CD4-positive, alpha-beta memory T cell (primary cell): ENCODE results near the gene STXBP5L. TPM values are rescaled to one million over a fixed set of nuclear protein-coding genes. Genes with fewer than 3 reads are reported as not detected.

Experiments used
- CTCF ChIA-PET: fragments of 350-600 bp; sonication (Branson Sonifier 250); formaldehyde crosslinking; loops from one replicate; lab custom pipeline; 2021; ENCODE audit warnings: inconsistent platforms; ENCODE audit not compliant: partially characterized antibody; lab: Charles Lee
- POLR2A ChIA-PET: fragments of 350-600 bp; sonication (Branson Sonifier 250); formaldehyde crosslinking; loops from one replicate; lab custom pipeline; 2021; ENCODE audit not compliant: partially characterized antibody; lab: Charles Lee
- DNase-seq, 5 donors: peaks; one replicate each; pipeline versions ENCODE4 v3.0.0 to v3.0.0-alpha.2; 2020 to 2022; ENCODE audit warnings: mixed read lengths in 1 of 5
- H3K27ac ChIP-seq: one replicate; pipeline ENCODE4 v1.7.0; 2013; ENCODE audit warnings: low read depth, low read length
- H3K27me3 ChIP-seq: 2 replicates; pipeline ENCODE4 v1.7.0; 2013; ENCODE audit warnings: mild to moderate bottlenecking, low read length, moderate library complexity; ENCODE audit not compliant: insufficient read depth
- H3K36me3 ChIP-seq: 2 replicates; pipeline ENCODE4 v1.7.0; 2013; ENCODE audit warnings: mild to moderate bottlenecking, low read length, moderate library complexity; ENCODE audit not compliant: insufficient read depth
- H3K4me1 ChIP-seq: 2 replicates; pipeline ENCODE4 v1.7.0; 2013; ENCODE audit warnings: mild to moderate bottlenecking, low read length, moderate library complexity; ENCODE audit not compliant: insufficient read depth
- H3K4me3 ChIP-seq, 2 donors: one replicate each; pipeline ENCODE4 v1.7.0; 2013; ENCODE audit warnings: low read length in 2 of 2, mild to moderate bottlenecking in 1 of 2
- H3K9me3 ChIP-seq, 2 donors: one replicate each; pipeline ENCODE4 v1.7.0; 2013; ENCODE audit warnings: low read length in 2 of 2, control low read depth in 1 of 2; ENCODE audit not compliant: control insufficient read depth in 1 of 2
- H3K27ac Mint-ChIP-seq, 7 donors: one replicate each; pipeline ENCODE4 v1.8.0; 2020 to 2021; ENCODE audit warnings: mixed read lengths in 7 of 7, mild to moderate bottlenecking in 6 of 7, inconsistent platforms in 3 of 7, moderate library complexity in 3 of 7
- H3K27me3 Mint-ChIP-seq, 2 donors: one replicate each; pipeline ENCODE4 v1.8.0; 2020 to 2021; ENCODE audit warnings: mixed read lengths in 2 of 2
- H3K36me3 Mint-ChIP-seq, 2 donors: one replicate each; pipeline ENCODE4 v1.8.0; 2020 to 2021; ENCODE audit warnings: mixed read lengths in 2 of 2, inconsistent platforms in 1 of 2, mild to moderate bottlenecking in 1 of 2
- H3K4me1 Mint-ChIP-seq, 4 donors: one replicate each; pipeline ENCODE4 v1.8.0; 2020 to 2021; ENCODE audit warnings: mixed read lengths in 4 of 4, mild to moderate bottlenecking in 1 of 4
- H3K4me3 Mint-ChIP-seq, 8 donors: one replicate each; pipeline ENCODE4 v1.8.0; 2020 to 2021; ENCODE audit warnings: mixed read lengths in 8 of 8, mild to moderate bottlenecking in 7 of 8, moderate library complexity in 6 of 8, inconsistent platforms in 3 of 8
- H3K9me3 Mint-ChIP-seq, 8 donors: one replicate each; pipeline ENCODE4 v1.8.0; 2020 to 2021; ENCODE audit warnings: mixed read lengths in 8 of 8, mild to moderate bottlenecking in 5 of 8, inconsistent platforms in 3 of 8, moderate library complexity in 1 of 8
- intact Hi-C: fragments of 100-400 bp; cut with micrococcal nuclease; formaldehyde crosslinking; loops from one replicate; pipeline ENCODE4 v1.15.1; 2023
- polyA plus RNA-seq, 2 donors: library from polyadenylated mRNA; unstranded; fragments of 300-500 nt; fragmentation: Illumina TruSeq; gene quantifications; one replicate each; pipeline ENCODE4 v1.2.3, GENCODE V29; 2021
- total RNA-seq, 2 experiments: library from RNA; stranded (reverse); gene quantifications; one replicate each; pipeline ENCODE4 v1.2.3, GENCODE V29; 2021

The STXBP5L gene
- total and polyA plus RNA-seq, 4 experiments from 2014 or later: not detected

- Mint-ChIP-seq H3K27ac (no peak overlapping the region), H3K4me3 (no peak overlapping the region), H3K27me3 (peaks cover 0 to 1% of the 10 kb centered on the region in 2 donors), H3K36me3 (no peaks in the 10 kb centered on the region), H3K4me1 (no peaks in the 10 kb centered on the region), H3K9me3 (no peaks in the 10 kb centered on the region)
- no peaks in the 10 kb centered on the region for H3K36me3 ChIP-seq
- no peaks in the 10 kb centered on the region for H3K9me3 ChIP-seq
- no peak overlapping the region for H3K4me3 ChIP-seq
- H3K4me1 ChIP-seq: no peaks in the 10 kb centered on the region
- intact Hi-C loops: no loop called here
- H3K27me3 ChIP-seq: no peaks in the 10 kb centered on the region
- CTCF ChIA-PET: no interaction called here
- H3K27ac ChIP-seq: no peak overlapping the region
- no peak for DNase-seq
- POLR2A ChIA-PET: no interaction called here
Observed at GRCh38 chr3:121414924-121415323, 506.9 kb downstream of the STXBP5L start.

- H3K9me3 Mint-ChIP-seq: no peaks in the 10 kb centered on the region
- no peaks in the 10 kb centered on the region for H3K4me1 ChIP-seq
- H3K27ac Mint-ChIP-seq: no peak overlapping the region
- CTCF ChIA-PET: no interaction called here
- no peaks in the 10 kb centered on the region for H3K36me3 ChIP-seq
- peaks cover 0 to 1% of the 10 kb centered on the region in 2 donors for H3K27me3 Mint-ChIP-seq
- H3K4me3 ChIP-seq: no peak overlapping the region
- no peaks in the 10 kb centered on the region for H3K36me3 Mint-ChIP-seq
- no peaks in the 10 kb centered on the region for H3K9me3 ChIP-seq
- intact Hi-C loops: no loop called here
- no peak overlapping the region for H3K27ac ChIP-seq
- no peaks in the 10 kb centered on the region for H3K27me3 ChIP-seq
- POLR2A ChIA-PET: no interaction called here
- H3K4me1 Mint-ChIP-seq: no peaks in the 10 kb centered on the region
- H3K4me3 Mint-ChIP-seq: no peak overlapping the region
- no peak for DNase-seq
Observed at GRCh38 chr3:121418182-121418581, 510.2 kb downstream of the STXBP5L start.

GRCh38 chr3:121424549-121424948 is 516.5 kb downstream of the STXBP5L start:
- DNase-seq: no peak
- Histone ChIP-seq H3K27ac (no peak overlapping the region), H3K27me3 (no peaks in the 10 kb centered on the region), H3K36me3 (no peaks in the 10 kb centered on the region), H3K4me3 (no peak overlapping the region), H3K4me1 (no peaks in the 10 kb centered on the region), H3K9me3 (no peaks in the 10 kb centered on the region)
- Mint-ChIP-seq H3K36me3 (no peaks in the 10 kb centered on the region), H3K27ac (no peak overlapping the region), H3K27me3 (no peaks in the 10 kb centered on the region), H3K9me3 (no peaks in the 10 kb centered on the region), H3K4me1 (no peaks in the 10 kb centered on the region), H3K4me3 (no peak overlapping the region)
- CTCF ChIA-PET: no interaction called here
- intact Hi-C loops: no loop called here
- POLR2A ChIA-PET: no interaction called here

GRCh38 chr3:121430664-121431215 is 522.7 kb downstream of the STXBP5L start:
- intact Hi-C loops: no loop called here
- POLR2A ChIA-PET: no interaction called here
- H3K4me1 Mint-ChIP-seq: peaks cover 10 to 20% (median 14%) of the 10 kb centered on the region in 4 donors

GRCh38 chr3:121431726-121432517 is 523.9 kb downstream of the STXBP5L start:
- CTCF ChIA-PET: interaction anchor here (0.8 to 1.3 kb wide), 3 partner anchors 99 to 115 kb away, joined by 3 to 6 read pairs (median 3); partner anchors contain the start of gene POLQ

More at GRCh38 chr3:121430664-121431215, 522.7 kb downstream of the STXBP5L start:
- peaks cover 0 to 4% of the 10 kb centered on the region in 2 donors for H3K36me3 Mint-ChIP-seq
- peak overlapping the region in 2 of 7 donors; percentile 14 to 20 for H3K27ac Mint-ChIP-seq
- Histone ChIP-seq H3K27me3 (no peaks in the 10 kb centered on the region), H3K9me3 (no peaks in the 10 kb centered on the region), H3K27ac (no peak overlapping the region), H3K4me3 (no peak overlapping the region), H3K4me1 (peaks cover 21% of the 10 kb centered on the region), H3K36me3 (no peaks in the 10 kb centered on the region)
- no peaks in the 10 kb centered on the region for H3K9me3 Mint-ChIP-seq
- CTCF ChIA-PET: interaction anchor here (1.3 kb wide), 1 partner anchor 115 kb away, joined by 6 read pairs; the partner anchor contains the start of gene POLQ
- H3K4me3 Mint-ChIP-seq: no peak overlapping the region
- no peaks in the 10 kb centered on the region for H3K27me3 Mint-ChIP-seq
- DNase-seq: no peak

GRCh38 chr3:121436074-121436473 is 528.1 kb downstream of the STXBP5L start:
- Histone ChIP-seq H3K27ac (no peak overlapping the region), H3K4me3 (no peak overlapping the region), H3K9me3 (no peaks in the 10 kb centered on the region), H3K36me3 (no peaks in the 10 kb centered on the region), H3K27me3 (no peaks in the 10 kb centered on the region), H3K4me1 (peaks cover 21% of the 10 kb centered on the region)
- intact Hi-C loops: no loop called here
- Mint-ChIP-seq H3K27ac (no peak overlapping the region), H3K4me1 (peaks cover 8 to 17% (median 14%) of the 10 kb centered on the region in 4 donors), H3K36me3 (no peaks in the 10 kb centered on the region), H3K9me3 (peaks cover 0 to 2% (median 0%) of the 10 kb centered on the region in 8 donors), H3K4me3 (no peak overlapping the region), H3K27me3 (no peaks in the 10 kb centered on the region)
- DNase-seq: no peak
- ChIA-PET CTCF (interaction anchor here (1.7 kb wide), 1 partner anchor 110 kb away, joined by 4 read pairs; no protein-coding TSS in a partner anchor), POLR2A (no interaction called here)

More at GRCh38 chr3:121431726-121432517, 523.9 kb downstream of the STXBP5L start:
- Histone ChIP-seq H3K27ac (peak overlapping the region; percentile 25), H3K27me3 (no peaks in the 10 kb centered on the region), H3K4me1 (peaks cover 21% of the 10 kb centered on the region), H3K9me3 (no peaks in the 10 kb centered on the region), H3K36me3 (no peaks in the 10 kb centered on the region), H3K4me3 (peak overlapping the region in 1 of 2 donors; percentile 51)
- intact Hi-C loops: loop anchor here (1.0 kb wide), 1 partner anchor 114 kb away; no protein-coding TSS in a partner anchor
- POLR2A ChIA-PET: interaction anchor here (0.9 to 2.4 kb wide), 2 partner anchors 10 to 1362 kb away, joined by 3 to 8 read pairs; partner anchors contain the start of gene HSPBAP1
- peaks cover 10 to 20% (median 14%) of the 10 kb centered on the region in 4 donors for H3K4me1 Mint-ChIP-seq
- peak; percentile 63 to 77 (median 73) for DNase-seq
- no peaks in the 10 kb centered on the region for H3K27me3 Mint-ChIP-seq
- H3K36me3 Mint-ChIP-seq: peaks cover 0 to 4% of the 10 kb centered on the region in 2 donors
- no peaks in the 10 kb centered on the region for H3K9me3 Mint-ChIP-seq
- peak overlapping the region; percentile 70 to 94 (median 83) for H3K27ac Mint-ChIP-seq
- H3K4me3 Mint-ChIP-seq: peak overlapping the region; percentile 71 to 88 (median 82)

GRCh38 chr3:121436641-121437040 is 528.6 kb downstream of the STXBP5L start:
- intact Hi-C loops: no loop called here
- H3K4me3 Mint-ChIP-seq: no peak overlapping the region
- Histone ChIP-seq H3K4me1 (peaks cover 16% of the 10 kb centered on the region), H3K4me3 (no peak overlapping the region), H3K27me3 (no peaks in the 10 kb centered on the region), H3K9me3 (no peaks in the 10 kb centered on the region), H3K27ac (no peak overlapping the region), H3K36me3 (no peaks in the 10 kb centered on the region)
- ChIA-PET CTCF (interaction anchor here (1.1 to 1.7 kb wide), 3 partner anchors 31 to 878 kb away, joined by 3 to 4 read pairs (median 4); no protein-coding TSS in a partner anchor), POLR2A (no interaction called here)
- no peaks in the 10 kb centered on the region for H3K36me3 Mint-ChIP-seq
- no peaks in the 10 kb centered on the region for H3K27me3 Mint-ChIP-seq
- no peak for DNase-seq
- no peak overlapping the region for H3K27ac Mint-ChIP-seq
- peaks cover 8 to 17% (median 14%) of the 10 kb centered on the region in 4 donors for H3K4me1 Mint-ChIP-seq
- H3K9me3 Mint-ChIP-seq: peaks cover 0 to 2% (median 0%) of the 10 kb centered on the region in 8 donors
